HG02884 (cell line): ENCODE measurements around the gene HTRA3.
A peak's percentile ranks its signal among the peaks of the same experiment; 100 is the strongest.

Experiments
- ATAC-seq: cut with Tn5 transposase; IDR thresholded peaks from one replicate; pipeline ENCODE4 v1.9.1; 2021; ENCODE audit warnings: mild to moderate bottlenecking, moderate library complexity; ENCODE audit not compliant: unreplicated experiment

HTRA3 gene

GRCh38 chr4:8233672-8234484 lies 35.7 kb upstream of the HTRA3 start:
- ATAC-seq, result no peak

- ATAC-seq, result no peak
Measured at GRCh38 chr4:8234715-8235114, 34.8 kb upstream of the HTRA3 start.

GRCh38 chr4:8235224-8235623 lies 34.3 kb upstream of the HTRA3 start:
- ATAC-seq, result no peak

- no peak for ATAC-seq
Measured at GRCh38 chr4:8235686-8236085, 33.9 kb upstream of the HTRA3 start.

GRCh38 chr4:8236106-8236919 lies 33.2 kb upstream of the HTRA3 start:
- no peak for ATAC-seq

- ATAC-seq, result no peak
Measured at GRCh38 chr4:8236920-8237195, 32.7 kb upstream of the HTRA3 start.

- no peak for ATAC-seq
Measured at GRCh38 chr4:8237256-8237989, 32.1 kb upstream of the HTRA3 start.

GRCh38 chr4:8238036-8238511 lies 31.5 kb upstream of the HTRA3 start:
- no peak for ATAC-seq

- no peak for ATAC-seq
Measured at GRCh38 chr4:8238515-8239053, 31.0 kb upstream of the HTRA3 start.

- ATAC-seq, result no peak
Measured at GRCh38 chr4:8239226-8239625, 30.3 kb upstream of the HTRA3 start.

- ATAC-seq, result no peak
Measured at GRCh38 chr4:8239661-8240060, 29.9 kb upstream of the HTRA3 start.

GRCh38 chr4:8240211-8241041 lies 29.1 kb upstream of the HTRA3 start:
- ATAC-seq, result no peak

- ATAC-seq, result no peak
Measured at GRCh38 chr4:8241211-8241779, 28.3 kb upstream of the HTRA3 start.

GRCh38 chr4:8241895-8242696 lies 27.5 kb upstream of the HTRA3 start:
- peak; percentile 56 for ATAC-seq

- ATAC-seq, result no peak
Measured at GRCh38 chr4:8242782-8243560, 26.6 kb upstream of the HTRA3 start.

- ATAC-seq, result no peak
Measured at GRCh38 chr4:8244001-8244757, 25.4 kb upstream of the HTRA3 start.

- ATAC-seq, result no peak
Measured at GRCh38 chr4:8244931-8245460, 24.6 kb upstream of the HTRA3 start.
